GM18858 (cell line): ENCODE results near the gene TUBAL3.
"Not testable (repeated sequence)": the region's sequence is repeated elsewhere in the genome, so short reads cannot be mapped to it uniquely, and the experiment has no call there.

Source experiments
- ATAC-seq: cut with Tn5 transposase; IDR thresholded peaks from one replicate; pipeline ENCODE4 v1.9.1; 2021; ENCODE audit not compliant: unreplicated experiment

TUBAL3 gene

GRCh38 chr10:5381187-5381586 is 23.4 kb downstream of the TUBAL3 start:
- no peak for ATAC-seq

GRCh38 chr10:5380395-5380794 is 24.2 kb downstream of the TUBAL3 start:
- ATAC-seq = not testable (repeated sequence)

GRCh38 chr10:5379202-5379601 is 25.4 kb downstream of the TUBAL3 start:
- ATAC-seq = not testable (repeated sequence)

GRCh38 chr10:5376450-5376849 is 28.2 kb downstream of the TUBAL3 start:
- no peak for ATAC-seq

- no peak for ATAC-seq
These were observed 30.6 kb downstream of the TUBAL3 start for GRCh38 chr10:5373891-5374611.

- no peak for ATAC-seq
These were observed 31.3 kb downstream of the TUBAL3 start for GRCh38 chr10:5373307-5373706.

GRCh38 chr10:5370493-5371352 is 33.9 kb downstream of the TUBAL3 start:
- no peak for ATAC-seq

- ATAC-seq = no peak
These were observed 35.1 kb downstream of the TUBAL3 start for GRCh38 chr10:5369362-5370158.

GRCh38 chr10:5365928-5366327 is 38.7 kb downstream of the TUBAL3 start:
- ATAC-seq = no peak

- ATAC-seq = no peak
These were observed 39.7 kb downstream of the TUBAL3 start, which contains the start of gene UCN3 for GRCh38 chr10:5364890-5365338. Gene UCN3, plus strand, starts transcription at chr10:5364966. Its CDS starts 8,755 bp downstream, at chr10:5373721.

GRCh38 chr10:5364374-5364773 is 40.3 kb downstream of the TUBAL3 start:
- no peak for ATAC-seq

- no peak for ATAC-seq
These were observed 41.8 kb downstream of the TUBAL3 start for GRCh38 chr10:5362873-5363272.

- ATAC-seq = no peak
These were observed 42.7 kb downstream of the TUBAL3 start for GRCh38 chr10:5361966-5362365.

GRCh38 chr10:5360318-5360915 is 44.2 kb downstream of the TUBAL3 start:
- no peak for ATAC-seq

GRCh38 chr10:5356302-5356763 is 48.3 kb downstream of the TUBAL3 start:
- ATAC-seq = no peak

GRCh38 chr10:5355594-5356301 is 48.9 kb downstream of the TUBAL3 start:
- ATAC-seq = no peak

GRCh38 chr10:5354068-5354467 is 50.6 kb downstream of the TUBAL3 start:
- ATAC-seq = no peak

GRCh38 chr10:5349362-5349761 is 55.3 kb downstream of the TUBAL3 start:
- no peak for ATAC-seq

- ATAC-seq = no peak
These were observed 57.7 kb downstream of the TUBAL3 start for GRCh38 chr10:5346881-5347280.

- ATAC-seq = no peak
These were observed 59.9 kb downstream of the TUBAL3 start for GRCh38 chr10:5344746-5345145.
